Ovary (tissue), 3 donors: Measurements from ENCODE around the gene TMPRSS7.

ENCODE experiments used
- EP300 ChIP-seq: sonication (generic); formaldehyde crosslinking; IDR thresholded peaks from one replicate; pipeline ENCODE4 v1.6.1; 2017; ENCODE audit warnings: antibody characterized with exemption
- POLR2A ChIP-seq: fragments of 450-650 bp; IDR thresholded peaks from one replicate; pipeline ENCODE4 v1.6.1; 2017; ENCODE audit warnings: antibody characterized with exemption, mild to moderate bottlenecking, moderate library complexity
- TF ChIP-seq, protein P1 (sequence below), 3 donors: fragments of 450-650 bp in 2 of 3; fragments of 200-600 bp in 1 of 3; IDR thresholded peaks; one replicate each; pipeline versions ENCODE4 v1.5.1 to v1.8.0; 2016 to 2022; ENCODE audit warnings: antibody characterized with exemption in 3 of 3, mild to moderate bottlenecking in 1 of 3
- donor health status: DM: no; HTN: no; CAD: no.

DNA sequence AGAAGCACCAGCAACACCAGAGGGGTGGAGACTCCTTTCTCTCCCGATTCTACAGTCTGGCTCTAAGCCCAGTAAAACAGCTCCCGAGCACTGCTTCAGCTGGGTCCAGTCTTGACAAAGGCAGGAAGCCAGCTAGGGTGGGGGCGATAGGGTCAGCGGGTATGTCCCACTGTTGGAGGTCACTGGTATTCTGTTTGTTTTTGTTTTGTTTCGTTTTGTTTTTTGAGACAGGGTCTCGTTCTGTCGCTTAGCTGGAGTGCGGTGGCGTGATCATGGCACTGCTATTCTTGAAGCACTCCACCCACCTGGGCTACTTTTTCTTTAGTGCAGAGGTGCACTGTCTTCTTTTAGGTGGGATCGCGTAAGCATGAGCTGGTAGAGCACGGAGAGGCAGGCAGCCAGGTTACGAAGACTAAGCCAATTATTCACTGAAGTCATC lies 82.2 kb downstream of the TMPRSS7 start:
- TF ChIP-seq, protein P1, sequence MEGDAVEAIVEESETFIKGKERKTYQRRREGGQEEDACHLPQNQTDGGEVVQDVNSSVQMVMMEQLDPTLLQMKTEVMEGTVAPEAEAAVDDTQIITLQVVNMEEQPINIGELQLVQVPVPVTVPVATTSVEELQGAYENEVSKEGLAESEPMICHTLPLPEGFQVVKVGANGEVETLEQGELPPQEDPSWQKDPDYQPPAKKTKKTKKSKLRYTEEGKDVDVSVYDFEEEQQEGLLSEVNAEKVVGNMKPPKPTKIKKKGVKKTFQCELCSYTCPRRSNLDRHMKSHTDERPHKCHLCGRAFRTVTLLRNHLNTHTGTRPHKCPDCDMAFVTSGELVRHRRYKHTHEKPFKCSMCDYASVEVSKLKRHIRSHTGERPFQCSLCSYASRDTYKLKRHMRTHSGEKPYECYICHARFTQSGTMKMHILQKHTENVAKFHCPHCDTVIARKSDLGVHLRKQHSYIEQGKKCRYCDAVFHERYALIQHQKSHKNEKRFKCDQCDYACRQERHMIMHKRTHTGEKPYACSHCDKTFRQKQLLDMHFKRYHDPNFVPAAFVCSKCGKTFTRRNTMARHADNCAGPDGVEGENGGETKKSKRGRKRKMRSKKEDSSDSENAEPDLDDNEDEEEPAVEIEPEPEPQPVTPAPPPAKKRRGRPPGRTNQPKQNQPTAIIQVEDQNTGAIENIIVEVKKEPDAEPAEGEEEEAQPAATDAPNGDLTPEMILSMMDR (IDR thresholded peaks at IDR 0.05) = no peak
- TF ChIP-seq POLR2A = no peak
- no peak for TF ChIP-seq EP300
